NCI-H1417 treated with DMSO at 0.1 percent for 48 hours (cell line): Measurements from ENCODE around the gene XRCC2.
A peak's percentile ranks its signal among the peaks of the same experiment; 100 is the strongest.

ENCODE experiments used
- DNase-seq: peaks from one replicate; lab custom pipeline; 2025; lab: John Stamatoyannopoulos, UW

Gene XRCC2

DNA sequence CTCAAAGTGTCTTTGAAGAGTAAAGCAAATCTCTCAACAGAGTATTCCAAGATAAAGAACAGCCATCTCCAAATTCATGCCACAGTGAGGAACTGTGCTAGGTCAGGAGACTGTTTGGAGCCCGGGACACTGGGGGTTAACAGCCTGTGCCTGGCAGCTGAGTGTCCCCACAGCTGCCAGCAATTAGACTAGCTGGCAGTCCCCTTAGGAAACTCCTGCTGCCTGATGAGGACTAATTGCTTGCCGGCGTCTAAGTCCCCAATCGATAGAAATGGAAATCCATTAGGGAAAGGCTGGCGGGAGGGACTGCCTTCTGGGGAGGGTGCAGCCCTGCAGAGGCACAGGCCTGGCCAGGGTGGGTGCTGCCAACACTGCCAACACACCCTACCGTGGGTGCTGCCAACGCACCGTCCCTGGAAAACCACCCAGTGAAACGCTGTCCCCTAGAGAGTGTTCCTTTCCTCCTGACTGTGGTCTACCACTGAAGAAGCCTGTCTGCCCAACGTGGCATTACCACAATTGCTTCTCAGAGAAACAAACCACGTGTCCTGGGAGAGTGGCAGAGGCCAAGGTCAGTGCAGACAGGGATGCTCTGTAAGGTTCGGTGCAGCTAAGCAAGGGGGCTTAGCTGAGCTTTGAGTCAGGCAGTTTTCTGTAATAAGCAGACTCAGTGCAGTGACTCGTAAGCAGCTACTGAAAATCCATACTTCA is 60.8 kb downstream of the XRCC2 start:
- peak; percentile 89 for DNase-seq

DNA sequence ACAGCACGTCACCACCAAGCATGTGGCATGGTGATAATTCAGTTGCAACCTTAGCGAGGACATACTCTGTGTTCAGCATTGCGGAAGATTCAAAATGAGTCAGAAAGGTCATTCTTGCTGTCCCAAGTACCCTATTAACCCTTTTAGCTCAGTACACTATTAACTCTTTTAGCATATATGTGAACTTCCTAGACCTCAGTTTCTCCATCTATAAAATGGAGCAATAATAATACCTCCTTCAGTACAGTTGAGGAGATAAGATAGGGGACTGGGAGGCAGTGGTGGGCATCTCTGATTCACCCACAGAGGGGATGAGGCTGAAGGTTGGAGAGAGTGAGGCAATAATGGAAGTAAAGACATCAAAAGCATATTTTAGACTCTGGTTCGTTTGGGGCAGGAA is 67.3 kb downstream of the XRCC2 start:
- no peak for DNase-seq

DNA sequence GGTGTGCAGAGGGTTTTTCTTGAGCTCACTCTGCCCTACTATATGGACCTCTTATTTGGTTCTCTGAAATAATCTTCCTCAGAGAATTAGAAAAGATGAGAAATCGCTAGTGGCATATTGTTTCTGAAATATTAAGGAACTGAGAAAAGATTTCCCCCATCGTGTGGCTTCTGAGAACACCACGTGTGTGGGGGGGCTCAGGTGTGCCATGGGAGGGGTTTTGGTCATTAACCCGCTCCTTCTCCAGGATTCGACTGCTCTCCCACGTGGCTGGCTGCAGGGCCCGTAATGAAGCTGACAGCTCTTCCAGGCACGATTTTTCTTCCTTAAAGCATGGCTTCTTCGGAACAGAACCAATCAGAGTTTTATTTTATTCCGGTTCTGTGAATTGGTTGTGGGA is 67.7 kb downstream of the XRCC2 start:
- no peak for DNase-seq

DNA sequence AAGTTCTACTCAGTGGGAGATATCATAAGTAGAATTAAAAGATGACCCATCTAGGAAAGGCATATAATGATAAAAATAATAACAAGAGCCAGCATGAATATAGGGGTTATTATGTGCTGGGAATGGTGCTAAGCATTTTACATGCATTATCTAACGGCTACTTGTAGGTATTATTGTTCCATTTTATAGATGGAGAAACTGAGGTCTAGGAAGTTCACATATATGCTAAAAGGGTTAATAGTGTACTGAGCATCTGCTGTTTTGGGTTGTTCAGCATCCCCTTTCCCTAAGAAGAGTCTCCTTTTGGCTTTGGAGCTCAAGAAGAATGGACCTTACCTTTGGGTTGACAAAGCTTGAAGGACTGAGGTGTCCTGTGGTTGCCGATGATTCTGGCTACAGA is 68.9 kb downstream of the XRCC2 start:
- no peak for DNase-seq

DNA sequence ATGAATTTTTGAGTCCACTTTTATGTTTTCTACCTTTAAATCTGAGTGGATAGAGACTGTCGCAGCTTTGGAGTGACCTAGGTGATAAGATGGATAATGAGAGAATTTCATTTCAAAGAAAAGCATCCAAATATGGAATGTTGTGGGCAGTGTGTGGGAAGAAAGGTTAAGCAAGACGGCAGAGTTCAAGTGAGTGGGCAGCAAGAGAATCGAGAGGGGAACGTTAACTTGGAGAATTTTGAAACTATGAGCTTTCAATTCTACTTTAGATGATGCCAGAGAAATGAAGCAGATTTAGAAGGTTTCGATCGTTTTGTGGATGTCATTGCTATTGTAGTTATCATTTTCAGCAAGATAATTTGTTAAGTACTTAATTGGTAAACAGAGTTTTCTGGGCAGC is 73.0 kb downstream of the XRCC2 start:
- no peak for DNase-seq

DNA sequence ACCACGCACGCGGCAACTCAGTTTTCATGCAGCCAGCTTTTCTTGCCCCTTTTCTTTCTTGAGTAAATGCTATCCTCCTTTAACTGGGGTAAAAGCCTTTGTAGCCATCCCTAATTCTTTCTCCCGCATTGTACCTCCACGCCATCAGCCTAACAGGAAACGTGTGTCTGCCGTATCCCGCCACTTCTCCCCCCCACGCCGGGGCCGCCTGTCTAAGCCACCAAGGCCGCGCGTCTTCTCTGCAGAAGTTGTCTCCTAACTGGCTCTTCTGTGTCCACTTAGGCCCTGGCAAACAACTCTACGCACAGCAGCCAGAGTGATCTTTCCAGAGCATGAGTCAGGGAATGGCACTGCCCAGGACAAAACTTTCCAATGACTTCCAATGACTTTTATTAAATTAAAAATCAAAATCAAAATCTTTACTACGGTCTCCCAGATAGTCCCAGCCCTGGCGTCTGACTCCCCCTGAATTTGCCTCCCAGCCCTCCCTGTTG is 74.6 kb downstream of the XRCC2 start:
- no peak for DNase-seq

DNA sequence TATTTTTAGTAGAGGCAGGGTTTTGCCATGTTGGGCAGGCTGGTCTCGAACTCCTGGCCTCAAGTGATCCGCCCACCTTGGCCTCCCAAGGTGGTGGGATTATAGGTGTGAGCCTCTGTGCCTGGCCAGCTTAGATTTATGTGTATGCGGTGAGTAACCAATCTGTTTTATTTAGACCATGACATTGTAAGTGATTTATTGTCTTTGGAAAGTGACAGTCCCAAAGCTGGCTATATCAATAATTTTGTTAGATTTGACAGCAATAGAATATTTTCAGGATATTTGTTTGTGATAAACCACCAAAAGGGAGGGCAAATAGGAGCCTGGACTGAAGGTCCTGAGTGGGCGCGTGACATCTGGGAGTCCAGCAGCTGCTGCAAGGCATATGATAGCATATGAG is 75.7 kb downstream of the XRCC2 start:
- DNase-seq: no peak

DNA sequence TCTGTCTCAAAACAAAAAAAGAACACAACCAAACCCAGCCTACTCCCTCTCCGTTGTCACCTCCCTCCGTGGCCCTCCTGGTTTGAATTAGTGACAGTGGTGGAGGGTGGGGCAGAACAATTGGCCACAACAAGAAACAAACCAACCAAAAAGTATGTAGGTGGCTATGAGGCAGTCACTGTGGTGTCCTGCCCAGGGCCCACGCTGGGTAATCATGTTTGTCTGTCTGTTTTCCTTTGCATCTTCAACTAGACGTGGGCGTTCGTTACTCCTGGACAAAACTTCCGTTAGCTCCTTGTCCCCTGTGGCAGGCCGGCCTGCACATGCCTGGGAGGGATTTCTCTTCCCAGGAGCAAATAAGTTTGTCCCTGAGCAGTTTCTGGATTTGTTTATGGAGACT is 78.4 kb downstream of the XRCC2 start:
- DNase-seq: no peak

DNA sequence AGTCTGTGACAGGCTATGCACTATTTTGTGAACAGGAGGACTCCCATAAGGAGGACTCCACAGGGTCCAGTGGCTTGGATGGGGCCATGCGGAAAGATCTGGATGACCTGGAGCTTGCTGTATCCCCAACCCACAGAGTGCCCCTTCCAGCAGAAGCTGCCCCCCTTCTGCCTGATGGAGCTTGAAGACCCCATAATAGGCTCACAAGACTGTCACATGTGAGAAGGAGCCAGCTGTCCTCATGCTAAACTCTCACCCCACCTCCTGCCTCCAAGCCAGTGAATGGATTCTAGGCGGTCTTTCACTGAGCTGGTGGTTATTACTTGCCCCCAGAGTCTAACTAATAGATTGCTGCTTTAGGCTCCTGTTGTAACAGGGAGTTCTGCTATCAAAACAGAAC is 79.1 kb downstream of the XRCC2 start:
- no peak for DNase-seq
